ENCODE measurements around the gene AP4M1.

The AP4M1 gene

DNA sequence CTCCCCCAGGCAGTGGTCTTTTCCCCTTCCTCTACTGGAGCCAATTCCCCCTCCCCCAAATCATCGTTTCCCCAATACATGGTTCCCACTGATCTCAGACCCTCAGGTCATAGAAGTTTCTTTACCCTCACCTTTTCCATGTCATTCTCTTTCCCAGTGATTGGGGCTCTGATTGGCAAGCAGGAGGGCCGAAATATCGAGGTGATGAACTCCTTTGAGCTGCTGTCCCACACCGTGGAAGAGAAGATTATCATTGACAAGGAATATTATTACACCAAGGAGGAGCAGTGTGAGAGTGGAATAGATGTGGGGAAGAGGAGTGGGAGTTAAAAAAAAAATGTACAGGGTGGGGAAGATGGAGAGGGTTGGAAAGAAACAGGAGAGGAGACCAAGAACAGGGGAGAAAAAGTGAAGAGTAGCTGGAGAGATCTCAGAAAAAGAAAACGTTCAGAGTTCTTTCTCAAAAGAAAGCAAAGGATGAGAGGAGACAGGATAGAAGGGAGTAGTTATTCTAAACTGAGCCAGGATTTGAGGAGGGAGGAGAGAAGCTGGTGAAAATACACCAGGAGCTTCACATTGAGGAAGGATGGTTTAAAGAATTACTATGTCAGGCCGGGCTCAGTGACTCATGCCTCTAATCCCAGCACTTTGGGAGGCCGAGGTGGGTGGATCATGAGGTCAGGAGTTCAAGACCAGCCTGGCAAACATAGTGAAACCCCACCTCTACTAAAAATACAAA lies 11.8 kb upstream of the AP4M1 start:
- no peak for DNase-seq (ENCODE audit: low read depth in 1 of 2, low spot score in 1 of 2)
- no peak for TF ChIP-seq JUND (IDR thresholded peaks at IDR 0.05; ENCODE audit: low read depth)
- in situ Hi-C loops (cut with HindIII; ENCODE audit: low pct_unique_long_range_greater_than_20kb, low sequenced_read_pairs), result no loop called here

DNA sequence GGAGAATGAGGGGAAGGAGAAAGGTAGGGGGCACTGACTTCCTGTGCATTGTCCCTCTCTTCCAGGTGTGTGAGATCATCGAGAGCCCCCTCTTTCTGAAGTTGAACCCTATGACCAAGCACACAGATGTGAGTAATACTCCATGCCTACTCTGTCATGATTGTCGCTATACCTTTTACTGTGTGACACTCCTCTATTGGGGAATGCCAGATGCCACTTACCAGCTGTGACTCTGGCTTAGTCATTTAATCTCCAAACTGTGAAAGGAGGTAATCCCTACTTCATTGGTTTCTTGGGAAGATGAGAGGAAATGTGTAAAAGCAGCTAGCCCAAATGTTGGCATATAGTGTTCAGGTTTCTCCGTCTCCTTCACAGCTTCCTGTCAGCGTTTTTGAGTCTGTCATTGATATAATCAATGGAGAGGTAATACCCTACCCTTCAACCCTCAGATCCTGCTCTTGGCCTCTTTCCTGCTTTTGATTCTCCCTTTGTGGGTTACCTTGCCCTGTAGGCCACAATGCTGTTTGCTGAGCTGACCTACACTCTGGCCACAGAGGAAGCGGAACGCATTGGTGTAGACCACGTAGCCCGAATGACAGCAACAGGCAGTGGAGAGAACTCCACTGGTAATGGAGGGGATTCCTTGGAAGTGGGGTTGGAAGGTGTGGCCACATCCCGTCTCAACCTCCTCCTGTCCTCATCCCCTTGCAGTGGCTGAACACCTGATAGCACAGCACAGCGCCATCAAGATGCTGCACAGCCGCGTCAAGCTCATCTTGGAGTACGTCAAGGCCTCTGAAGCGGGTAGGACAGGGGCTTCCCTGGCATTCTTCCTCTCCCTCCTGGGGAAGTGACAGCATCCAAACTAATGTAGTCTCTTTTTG lies 10.7 kb upstream of the AP4M1 start:
- in situ Hi-C loops (cut with HindIII; ENCODE audit: low pct_unique_long_range_greater_than_20kb, low sequenced_read_pairs), result no loop called here

GRCh38 chr7:100091411-100092181 lies 9.8 kb upstream of the AP4M1 start:
- no peak for DNase-seq (ENCODE audit: low read depth in 1 of 2, low spot score in 1 of 2)
- in situ Hi-C loops (cut with HindIII; ENCODE audit: low pct_unique_long_range_greater_than_20kb, low sequenced_read_pairs), result no loop called here

More for the DNA sequence above, 10.7 kb upstream of the AP4M1 start:
- no peak for DNase-seq (ENCODE audit: low read depth in 1 of 2, low spot score in 1 of 2)
- no peak for TF ChIP-seq JUND (IDR thresholded peaks at IDR 0.05; ENCODE audit: low read depth)

GRCh38 chr7:100093054-100093453 lies 8.4 kb upstream of the AP4M1 start:
- in situ Hi-C loops (cut with HindIII; ENCODE audit: low pct_unique_long_range_greater_than_20kb, low sequenced_read_pairs), result no loop called here
- no peak for TF ChIP-seq JUND (IDR thresholded peaks at IDR 0.05; ENCODE audit: low read depth)
- DNase-seq (ENCODE audit: low read depth in 1 of 2, low spot score in 1 of 2), result no peak

More at GRCh38 chr7:100091411-100092181, 9.8 kb upstream of the AP4M1 start:
- no peak for TF ChIP-seq JUND (IDR thresholded peaks at IDR 0.05; ENCODE audit: low read depth)

DNA sequence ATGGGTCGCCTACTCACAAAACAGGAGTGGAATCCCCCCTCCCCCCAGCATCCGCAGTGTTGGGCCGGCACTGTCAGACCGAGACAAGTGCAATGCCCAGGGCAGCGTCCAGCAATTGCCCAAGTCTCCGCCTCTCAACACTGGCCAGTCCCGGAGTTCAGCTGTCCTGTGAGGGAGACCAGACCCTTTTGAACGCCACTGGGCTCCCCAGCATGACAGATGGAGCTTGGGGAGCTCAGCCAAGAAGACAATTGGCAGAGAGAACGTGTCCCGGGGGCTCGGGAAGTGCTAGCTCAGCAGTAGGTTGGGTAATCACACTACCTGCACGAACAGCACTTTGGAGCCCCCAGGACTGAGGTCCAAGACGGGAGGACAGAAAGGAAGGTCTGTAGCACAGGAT lies 7.9 kb upstream of the AP4M1 start:
- no peak for TF ChIP-seq JUND (IDR thresholded peaks at IDR 0.05; ENCODE audit: low read depth)
- in situ Hi-C loops (cut with HindIII; ENCODE audit: low pct_unique_long_range_greater_than_20kb, low sequenced_read_pairs), result no loop called here
- DNase-seq (ENCODE audit: low read depth in 1 of 2, low spot score in 1 of 2), result no peak

- DNase-seq (ENCODE audit: low read depth in 1 of 2, low spot score in 1 of 2), result no peak
- no peak for TF ChIP-seq JUND (IDR thresholded peaks at IDR 0.05; ENCODE audit: low read depth)
- in situ Hi-C loops (cut with HindIII; ENCODE audit: low pct_unique_long_range_greater_than_20kb, low sequenced_read_pairs), result no loop called here
Measured at GRCh38 chr7:100093925-100094486, 7.4 kb upstream of the AP4M1 start.

- DNase-seq (ENCODE audit: low read depth in 1 of 2, low spot score in 1 of 2), result no peak
- in situ Hi-C loops (cut with HindIII; ENCODE audit: low pct_unique_long_range_greater_than_20kb, low sequenced_read_pairs), result no loop called here
- TF ChIP-seq JUND (IDR thresholded peaks at IDR 0.05; ENCODE audit: low read depth), result no peak
Measured at GRCh38 chr7:100095289-100095688, 6.2 kb upstream of the AP4M1 start.

- no peak for TF ChIP-seq JUND (IDR thresholded peaks at IDR 0.05; ENCODE audit: low read depth)
- in situ Hi-C loops (cut with HindIII; ENCODE audit: low pct_unique_long_range_greater_than_20kb, low sequenced_read_pairs), result no loop called here
- DNase-seq (ENCODE audit: low read depth in 1 of 2, low spot score in 1 of 2), result no peak
Measured at GRCh38 chr7:100095704-100096103, 5.7 kb upstream of the AP4M1 start.

DNA sequence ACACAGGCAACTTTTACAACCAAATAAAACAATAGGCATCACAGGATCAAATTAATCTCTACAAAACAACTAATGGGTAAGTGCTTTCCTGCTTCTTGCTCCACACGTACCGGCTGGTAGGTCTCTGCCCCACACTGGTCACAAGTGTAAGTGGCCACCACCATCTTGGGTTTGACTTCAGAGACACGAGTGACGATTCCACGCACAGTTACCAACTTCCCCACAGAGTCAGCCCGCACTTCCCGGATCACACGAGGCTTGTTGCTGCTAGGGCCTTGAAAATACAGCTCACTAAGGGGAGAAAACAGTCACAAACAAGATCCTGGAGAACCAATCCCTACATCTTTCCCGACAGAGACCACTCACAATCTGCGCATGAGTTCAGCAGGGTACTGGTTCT lies 2.5 kb upstream of the AP4M1 start:
- no peak for TF ChIP-seq JUND (IDR thresholded peaks at IDR 0.05; ENCODE audit: low read depth)
- DNase-seq (ENCODE audit: low read depth in 1 of 2, low spot score in 1 of 2), result no peak
- in situ Hi-C loops (cut with HindIII; ENCODE audit: low pct_unique_long_range_greater_than_20kb, low sequenced_read_pairs), result no loop called here

- no peak for TF ChIP-seq JUND (IDR thresholded peaks at IDR 0.05; ENCODE audit: low read depth)
- in situ Hi-C loops (cut with HindIII; ENCODE audit: low pct_unique_long_range_greater_than_20kb, low sequenced_read_pairs), result no loop called here
- no peak for DNase-seq (ENCODE audit: low read depth in 1 of 2, low spot score in 1 of 2)
Measured at GRCh38 chr7:100099452-100099851, 2.0 kb upstream of the AP4M1 start.

- peak; percentile 88 to 96 for DNase-seq (ENCODE audit: low read depth in 1 of 2, low spot score in 1 of 2)
- in situ Hi-C loops (cut with HindIII; ENCODE audit: low pct_unique_long_range_greater_than_20kb, low sequenced_read_pairs), result no loop called here
- no peak for TF ChIP-seq JUND (IDR thresholded peaks at IDR 0.05; ENCODE audit: low read depth)
Measured at GRCh38 chr7:100100420-100101015, 925 bp upstream of the AP4M1 start.

Data from T47D (cell line).